SHP77 (cell line): ENCODE results near the gene AKAP7.

Experiments used
- DNase-seq, 2 experiments: peaks; one replicate each; lab custom pipeline; 2025; lab: John Stamatoyannopoulos, UW

AKAP7 gene

GRCh38 chr6:131134220-131134979, 867 bp upstream of the AKAP7 start:
- no peak for DNase-seq

- no peak for DNase-seq
Observed at GRCh38 chr6:131134980-131135243, 355 bp upstream of the AKAP7 start.

- DNase-seq: no peak
Observed at GRCh38 chr6:131136021-131136786, 937 bp downstream of the AKAP7 start.

DNA sequence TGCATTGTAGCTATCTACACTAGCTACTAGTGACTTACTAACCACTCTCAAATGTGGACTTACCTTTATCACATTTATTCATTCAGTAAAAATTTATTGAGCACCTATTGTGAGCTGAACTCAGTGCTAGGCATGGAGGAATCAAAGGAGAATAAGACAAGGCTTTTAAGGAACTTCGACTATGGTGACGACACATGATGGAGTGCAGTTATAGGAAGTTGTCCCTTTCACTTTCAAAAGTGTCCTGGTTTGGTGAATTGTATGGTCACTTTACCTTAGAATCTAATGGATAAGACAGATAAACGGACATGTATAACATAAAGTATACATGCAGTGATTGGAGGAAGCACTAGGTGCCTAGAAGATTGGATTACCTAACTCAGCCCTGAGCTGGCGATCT, 4.3 kb downstream of the AKAP7 start:
- DNase-seq: no peak

DNA sequence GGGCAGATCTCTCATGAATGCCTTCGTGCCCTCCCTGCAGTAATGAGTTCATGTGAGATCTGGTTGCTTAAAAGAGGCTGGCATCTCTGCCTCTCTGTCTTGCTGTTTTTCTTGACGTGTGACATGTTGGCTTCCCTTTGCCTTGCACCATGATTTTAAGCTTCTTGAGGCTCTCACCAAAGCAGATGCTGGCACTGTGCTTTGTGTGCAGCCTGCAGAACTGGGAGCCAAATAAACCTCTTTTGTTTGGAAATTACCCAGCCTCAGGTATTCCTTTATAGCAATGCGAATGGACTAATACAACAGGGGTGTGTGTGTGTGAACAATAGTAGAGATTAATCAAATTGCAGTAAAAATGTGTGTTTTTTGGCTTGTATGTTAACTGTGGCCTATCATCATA, 8.1 kb downstream of the AKAP7 start:
- no peak for DNase-seq

GRCh38 chr6:131146865-131147264, 11.6 kb downstream of the AKAP7 start:
- DNase-seq: no peak

- DNase-seq: no peak
Observed at GRCh38 chr6:131156411-131156810, 21.1 kb downstream of the AKAP7 start.

DNA sequence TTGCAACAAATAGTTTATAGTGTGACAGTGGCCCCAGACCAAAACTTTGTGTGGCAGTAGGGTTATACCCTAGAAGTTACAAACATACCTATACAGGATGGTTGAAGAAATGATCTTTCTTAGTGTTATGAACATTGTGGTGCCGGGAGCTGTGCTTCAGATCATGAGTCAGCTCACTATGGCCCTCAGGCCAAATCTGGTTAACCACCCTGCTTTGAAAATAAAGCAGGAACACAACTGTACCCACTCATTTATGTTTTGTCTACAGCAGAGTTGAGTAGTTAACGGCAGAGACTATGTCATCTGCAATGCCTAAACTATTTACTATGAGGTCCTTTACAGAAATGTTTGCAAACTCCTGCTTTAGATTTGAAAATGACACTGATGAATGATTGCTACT, 24.3 kb downstream of the AKAP7 start:
- DNase-seq: no peak

DNA sequence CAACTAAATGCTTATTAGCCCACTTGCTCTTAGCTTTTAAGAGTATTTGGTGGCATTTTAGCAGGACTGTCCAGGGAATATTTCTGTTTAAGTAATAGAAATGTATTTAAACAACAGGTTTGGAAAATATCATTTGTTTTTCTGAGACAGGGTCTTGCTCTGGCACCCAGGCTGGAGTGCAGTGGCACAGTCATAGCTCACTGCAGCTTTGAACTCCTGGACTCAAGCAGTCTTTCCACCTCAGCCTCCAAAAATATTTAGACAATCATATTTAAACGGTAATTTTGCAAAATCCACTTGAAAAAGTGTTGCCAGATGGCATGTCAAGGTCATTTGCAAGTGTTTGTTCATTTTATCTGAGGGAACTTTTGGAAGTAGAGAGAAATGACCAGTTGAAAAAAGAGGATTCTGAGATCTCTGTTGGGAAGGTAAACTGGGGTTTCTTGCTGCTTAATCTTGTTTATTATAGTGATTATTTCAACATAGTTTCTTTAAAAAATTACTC, 25.0 kb downstream of the AKAP7 start:
- DNase-seq: no peak

GRCh38 chr6:131161987-131162386, 26.7 kb downstream of the AKAP7 start:
- no peak for DNase-seq

- no peak for DNase-seq
Observed at GRCh38 chr6:131163886-131164285, 28.6 kb downstream of the AKAP7 start.

DNA sequence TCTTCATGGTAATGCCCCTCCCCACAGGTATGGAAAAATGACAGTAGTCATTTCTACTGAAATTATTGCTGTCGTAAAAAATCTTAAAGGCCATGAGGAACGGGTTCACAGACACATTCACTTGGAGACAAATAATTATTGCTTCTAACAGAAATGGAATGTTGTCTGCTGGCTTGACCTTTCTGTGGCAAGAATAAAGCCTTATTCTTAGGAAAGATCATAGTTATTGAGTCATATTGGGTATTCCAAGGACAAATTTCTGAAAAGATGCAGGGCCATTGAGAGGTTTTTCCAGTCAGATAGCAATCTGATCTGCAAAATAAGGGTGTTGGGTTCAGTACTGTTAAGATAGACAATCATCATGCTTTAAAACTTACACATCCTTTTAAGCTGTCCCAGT, 29.2 kb downstream of the AKAP7 start:
- DNase-seq: no peak

DNA sequence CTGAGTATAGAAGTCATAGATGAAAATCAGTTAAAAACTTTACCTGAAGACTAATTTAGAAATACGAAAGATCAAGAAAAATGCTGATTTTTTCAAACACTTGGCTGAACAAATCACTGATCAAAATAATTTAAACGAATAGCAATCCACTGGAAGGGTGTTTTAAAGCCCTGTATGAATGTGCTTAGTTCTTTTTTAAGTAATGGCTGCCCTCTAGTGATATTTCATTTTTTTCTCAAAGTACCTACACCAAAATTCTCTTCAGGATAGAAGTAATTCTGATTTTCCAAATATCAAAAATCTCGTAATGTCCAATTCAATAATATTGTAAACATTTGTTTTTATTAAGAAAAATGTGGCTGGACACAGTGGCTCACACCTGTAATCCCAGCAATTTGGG, 32.5 kb downstream of the AKAP7 start:
- DNase-seq: no peak

- DNase-seq: no peak
Observed at GRCh38 chr6:131169613-131170012, 34.3 kb downstream of the AKAP7 start.

GRCh38 chr6:131172222-131172621, 37.0 kb downstream of the AKAP7 start:
- DNase-seq: no peak

GRCh38 chr6:131173680-131174079, 38.4 kb downstream of the AKAP7 start:
- no peak for DNase-seq

DNA sequence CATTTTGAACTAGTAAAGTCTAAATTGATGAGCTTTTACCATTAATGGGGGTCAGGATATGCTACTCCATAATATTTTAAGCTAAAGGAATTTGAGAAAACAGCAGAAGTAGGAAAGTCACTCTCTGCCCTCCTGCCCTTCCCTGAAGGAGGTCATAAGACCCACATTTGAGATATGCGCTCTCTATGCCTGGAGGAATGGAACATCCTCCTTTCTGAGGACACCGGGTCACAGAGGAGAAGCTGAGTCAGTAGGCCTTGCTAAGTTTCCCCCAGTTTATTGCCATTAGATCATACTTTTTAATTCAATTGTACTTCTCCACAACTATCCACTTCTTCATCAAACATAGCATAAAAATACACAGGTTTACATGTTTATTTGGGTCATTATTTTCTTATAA, 40.3 kb downstream of the AKAP7 start:
- no peak for DNase-seq

- DNase-seq: no peak
Observed at GRCh38 chr6:131177996-131178395, 42.7 kb downstream of the AKAP7 start.

DNA sequence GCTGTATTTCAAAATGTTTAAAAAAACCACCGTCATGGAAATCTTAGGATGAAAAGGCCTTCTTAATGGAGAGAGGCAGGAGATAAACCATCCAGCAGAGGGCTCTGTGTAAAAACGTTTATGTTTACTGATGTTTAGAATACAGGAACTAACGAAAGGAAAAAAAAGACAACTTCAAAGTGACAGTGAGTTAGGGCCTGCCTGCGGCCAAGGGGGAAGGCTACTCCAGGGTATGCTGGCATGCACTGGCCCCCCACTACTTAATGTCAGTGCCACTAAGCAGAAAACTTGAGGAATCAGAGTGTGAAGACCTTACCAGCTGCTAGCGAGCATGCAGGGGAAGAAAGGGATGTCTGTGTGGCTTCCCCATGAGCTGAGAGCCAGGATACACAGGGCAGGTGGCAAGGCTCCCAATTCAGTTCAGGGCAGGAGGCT, 47.7 kb downstream of the AKAP7 start:
- DNase-seq: peak in 1 of 2 experiments; percentile 8

GRCh38 chr6:131183427-131184095, 48.3 kb downstream of the AKAP7 start:
- DNase-seq: no peak

- no peak for DNase-seq
Observed at GRCh38 chr6:131191590-131191989, 56.3 kb downstream of the AKAP7 start.

DNA sequence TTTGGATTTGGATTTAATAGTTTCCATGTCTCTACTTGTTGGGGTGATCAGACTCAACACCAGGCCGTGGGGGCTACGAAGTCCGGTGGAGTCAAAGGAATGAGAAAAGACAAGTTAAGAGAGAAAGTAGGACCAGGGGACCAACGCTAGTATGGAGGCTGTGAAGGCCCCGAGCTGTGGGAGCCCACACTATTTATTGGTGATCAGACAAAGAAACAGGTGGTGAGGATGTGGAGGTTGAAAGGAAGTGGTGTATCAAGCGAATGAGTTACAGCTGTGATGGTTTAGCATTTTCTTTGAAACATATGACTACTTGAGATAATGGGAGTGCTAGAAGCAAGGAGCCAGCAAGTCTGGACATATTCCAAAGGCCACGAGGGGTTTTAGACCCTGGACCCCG, 62.4 kb downstream of the AKAP7 start:
- no peak for DNase-seq
